Subcutaneous abdominal adipose tissue (tissue), 5 donors: ENCODE measurements around the gene MAP1LC3A.

Experiments used
- H3K27ac ChIP-seq: one replicate; pipeline ENCODE4 v1.7.0; 2013; ENCODE audit warnings: low read depth, mild to moderate bottlenecking, inconsistent platforms, low read length, moderate library complexity
- H3K27me3 ChIP-seq, 5 donors: one replicate each; pipeline ENCODE4 v1.7.0; 2013; ENCODE audit warnings: low read length in 5 of 5, inconsistent platforms in 1 of 5; ENCODE audit not compliant: control insufficient read depth in 5 of 5, insufficient read depth in 4 of 5
- H3K36me3 ChIP-seq, 5 donors: one replicate each; pipeline ENCODE4 v1.7.0; 2013; ENCODE audit warnings: low read length in 5 of 5; ENCODE audit not compliant: control insufficient read depth in 5 of 5, insufficient read depth in 5 of 5
- H3K4me1 ChIP-seq, 5 donors: one replicate each; pipeline ENCODE4 v1.7.0; 2013; ENCODE audit warnings: low read length in 5 of 5, mild to moderate bottlenecking in 3 of 5, moderate library complexity in 1 of 5; ENCODE audit not compliant: control insufficient read depth in 5 of 5, insufficient read depth in 5 of 5
- H3K4me3 ChIP-seq, 5 donors: one replicate each; pipeline ENCODE4 v1.7.0; 2013; ENCODE audit warnings: low read length in 5 of 5, low read depth in 1 of 5
- H3K9ac ChIP-seq, 5 donors: one replicate each; pipeline ENCODE4 v1.7.0; 2013; ENCODE audit warnings: low read length in 5 of 5, mild to moderate bottlenecking in 4 of 5, moderate library complexity in 3 of 5
- H3K9me3 ChIP-seq, 5 donors: one replicate each; pipeline ENCODE4 v1.7.0; 2013; ENCODE audit warnings: low read length in 5 of 5; ENCODE audit not compliant: control insufficient read depth in 5 of 5
- donor health status: healthy.
- donor health status: healthy.
- donor health status: healthy.
- donor health status: healthy.
- donor health status: healthy.

MAP1LC3A gene

GRCh38 chr20:34527016-34527415 is 31.5 kb upstream of the MAP1LC3A start:
- Histone ChIP-seq H3K27me3 (no peaks in the 10 kb centered on the region), H3K4me3 (no peak overlapping the region), H3K36me3 (peaks cover 8 to 65% (median 48%) of the 10 kb centered on the region in 5 donors), H3K9me3 (no peaks in the 10 kb centered on the region), H3K9ac (no peak overlapping the region), H3K4me1 (peaks cover 15 to 52% (median 46%) of the 10 kb centered on the region in 5 donors), H3K27ac (no peak overlapping the region)

DNA sequence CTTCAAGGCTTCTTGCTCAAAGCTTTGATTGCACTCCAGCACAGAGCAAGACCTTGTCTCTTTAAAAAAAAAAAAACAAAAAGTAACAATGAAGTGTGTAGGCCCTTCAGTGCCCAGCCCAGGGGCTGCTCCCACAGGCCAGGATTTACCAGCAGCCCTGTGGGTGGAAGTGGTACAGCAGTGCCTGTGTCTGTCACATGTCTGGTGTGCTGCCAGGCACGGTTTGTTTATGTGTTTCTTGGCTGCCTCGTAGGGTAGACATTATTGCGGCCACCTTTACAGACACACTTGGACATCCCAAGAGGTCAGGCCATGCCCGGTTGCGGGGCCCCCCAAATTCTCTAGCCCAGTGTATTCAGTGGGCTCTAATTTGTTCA is 29.6 kb upstream of the MAP1LC3A start:
- H3K9ac ChIP-seq: no peak overlapping the region
- H3K27me3 ChIP-seq: no peaks in the 10 kb centered on the region
- H3K4me1 ChIP-seq: peaks cover 7 to 39% (median 34%) of the 10 kb centered on the region in 5 donors
- H3K36me3 ChIP-seq: peaks cover 8 to 79% (median 60%) of the 10 kb centered on the region in 5 donors
- no peak overlapping the region for H3K4me3 ChIP-seq
- no peaks in the 10 kb centered on the region for H3K9me3 ChIP-seq
- no peak overlapping the region for H3K27ac ChIP-seq

DNA sequence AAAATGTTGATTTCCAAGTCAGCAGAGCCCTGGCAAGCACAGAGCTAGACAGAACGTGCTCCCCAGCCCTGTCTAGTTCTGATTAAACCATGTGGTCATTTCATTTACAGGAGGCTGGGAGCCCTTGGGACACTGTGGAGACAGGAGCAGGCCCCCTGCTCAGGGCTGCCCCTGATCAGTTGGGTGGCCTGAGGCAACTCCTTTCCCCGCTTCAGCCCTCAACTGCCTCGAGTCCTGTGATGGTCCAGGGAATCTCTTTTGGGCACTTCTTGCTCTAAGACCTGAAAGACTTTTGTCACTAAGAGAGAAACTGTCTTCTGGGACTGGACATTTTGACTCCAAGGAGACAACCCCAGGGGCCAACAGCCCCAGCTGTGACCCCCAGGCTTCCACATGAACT is 28.8 kb upstream of the MAP1LC3A start:
- Histone ChIP-seq H3K4me1 (peaks cover 6 to 32% (median 26%) of the 10 kb centered on the region in 5 donors), H3K4me3 (no peak overlapping the region), H3K9ac (peak overlapping the region in 2 of 5 donors; percentile 4 to 29), H3K9me3 (no peaks in the 10 kb centered on the region), H3K36me3 (peaks cover 8 to 88% (median 67%) of the 10 kb centered on the region in 5 donors), H3K27ac (no peak overlapping the region), H3K27me3 (no peaks in the 10 kb centered on the region)

DNA sequence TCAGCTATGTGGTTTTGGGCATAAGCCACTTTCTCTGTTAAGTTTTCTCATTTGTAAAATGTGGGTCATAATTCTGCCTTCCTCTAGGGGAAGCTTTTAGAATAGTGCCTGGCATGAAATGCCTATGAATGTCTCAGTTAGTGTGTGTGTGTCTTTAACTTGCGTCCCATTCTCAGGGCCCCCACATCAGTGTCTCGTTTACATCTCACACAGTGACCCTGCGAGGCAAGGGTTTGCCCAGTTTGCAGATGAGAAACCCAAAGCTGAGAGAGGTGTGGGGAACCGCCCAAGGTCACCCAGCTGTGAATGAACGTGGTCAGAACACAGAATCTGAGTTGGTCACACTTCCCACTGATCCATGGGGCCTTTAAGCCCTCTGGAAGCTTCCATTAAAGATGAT is 28.2 kb upstream of the MAP1LC3A start:
- Histone ChIP-seq H3K9me3 (no peaks in the 10 kb centered on the region), H3K9ac (no peak overlapping the region), H3K27ac (no peak overlapping the region), H3K4me1 (peaks cover 6 to 31% (median 26%) of the 10 kb centered on the region in 5 donors), H3K36me3 (peaks cover 8 to 94% (median 69%) of the 10 kb centered on the region in 5 donors), H3K27me3 (no peaks in the 10 kb centered on the region), H3K4me3 (no peak overlapping the region)

GRCh38 chr20:34531608-34532265 is 26.8 kb upstream of the MAP1LC3A start:
- Histone ChIP-seq H3K27me3 (no peaks in the 10 kb centered on the region), H3K9ac (peak overlapping the region in 1 of 5 donors; percentile 33), H3K27ac (no peak overlapping the region), H3K9me3 (no peaks in the 10 kb centered on the region), H3K4me3 (no peak overlapping the region), H3K36me3 (peaks cover 4 to 94% (median 77%) of the 10 kb centered on the region in 5 donors), H3K4me1 (peaks cover 0 to 23% (median 16%) of the 10 kb centered on the region in 5 donors)

DNA sequence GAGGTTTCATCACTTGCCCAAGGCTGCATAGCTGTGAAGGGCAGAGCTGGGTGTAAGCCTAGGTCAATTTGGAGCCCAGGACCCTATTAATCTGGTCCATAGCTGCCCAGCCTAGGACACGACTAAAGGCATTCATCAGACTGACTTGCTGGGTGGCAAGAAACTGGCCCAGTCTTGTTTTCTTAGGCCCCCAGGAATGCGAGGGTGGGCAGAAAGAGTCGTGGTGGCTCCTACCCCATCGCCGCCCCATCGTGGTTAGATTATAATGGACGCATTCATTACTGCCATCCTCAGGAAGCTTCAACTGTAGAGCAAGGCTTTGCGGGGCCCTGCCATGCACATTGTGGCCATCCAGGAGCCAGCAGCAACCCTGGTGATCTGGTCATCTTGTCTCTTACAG is 26.2 kb upstream of the MAP1LC3A start:
- Histone ChIP-seq H3K4me1 (peaks cover 0 to 23% (median 16%) of the 10 kb centered on the region in 5 donors), H3K27ac (no peak overlapping the region), H3K4me3 (no peak overlapping the region), H3K9me3 (no peaks in the 10 kb centered on the region), H3K9ac (no peak overlapping the region), H3K27me3 (no peaks in the 10 kb centered on the region), H3K36me3 (peaks cover 1 to 94% (median 77%) of the 10 kb centered on the region in 5 donors)

GRCh38 chr20:34532756-34533155 is 25.8 kb upstream of the MAP1LC3A start:
- Histone ChIP-seq H3K9ac (no peak overlapping the region), H3K27me3 (no peaks in the 10 kb centered on the region), H3K9me3 (no peaks in the 10 kb centered on the region), H3K4me1 (peaks cover 0 to 23% (median 16%) of the 10 kb centered on the region in 5 donors), H3K4me3 (no peak overlapping the region), H3K36me3 (peaks cover 0 to 94% (median 77%) of the 10 kb centered on the region in 5 donors), H3K27ac (no peak overlapping the region)

DNA sequence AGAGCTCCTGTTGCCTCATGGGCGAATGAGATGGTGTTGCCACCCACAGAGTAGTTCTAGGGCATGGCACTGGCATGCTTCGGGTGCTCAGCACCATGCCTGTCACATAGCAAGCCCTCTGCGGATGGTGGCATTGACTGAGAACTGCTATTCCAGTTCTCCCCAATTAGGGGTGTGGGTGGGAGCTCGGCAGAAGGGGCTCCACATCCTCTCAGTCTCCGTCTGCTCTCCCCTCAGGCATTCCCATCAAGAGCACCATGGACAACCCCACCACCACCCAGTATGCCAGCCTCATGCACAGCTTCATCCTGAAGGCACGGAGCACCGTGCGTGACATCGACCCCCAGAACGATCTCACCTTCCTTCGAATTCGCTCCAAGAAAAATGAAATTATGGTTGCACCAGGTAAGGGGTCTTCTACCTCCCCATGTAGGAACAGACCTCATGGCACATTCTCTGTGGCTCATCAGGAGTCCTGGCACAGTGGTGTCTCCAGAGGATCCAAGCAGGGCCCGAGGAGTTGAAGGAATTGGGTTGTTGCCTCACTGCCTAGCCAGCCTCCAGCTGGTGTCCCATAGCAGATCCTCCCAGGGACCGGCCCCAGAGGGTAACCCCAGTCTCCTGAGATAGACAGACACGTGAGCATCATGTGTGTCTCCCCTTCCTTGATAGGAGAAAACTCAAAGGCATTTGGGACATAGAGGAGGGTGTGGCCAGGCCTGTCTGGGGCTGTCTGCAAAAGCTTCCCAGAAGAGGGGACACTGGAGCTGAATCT is 23.9 kb upstream of the MAP1LC3A start:
- H3K27ac ChIP-seq: no peak overlapping the region
- H3K9me3 ChIP-seq: no peaks in the 10 kb centered on the region
- H3K4me1 ChIP-seq: peaks cover 0 to 19% (median 16%) of the 10 kb centered on the region in 5 donors
- H3K36me3 ChIP-seq: peaks cover 0 to 90% (median 73%) of the 10 kb centered on the region in 5 donors
- no peaks in the 10 kb centered on the region for H3K27me3 ChIP-seq
- H3K9ac ChIP-seq: no peak overlapping the region
- no peak overlapping the region for H3K4me3 ChIP-seq

DNA sequence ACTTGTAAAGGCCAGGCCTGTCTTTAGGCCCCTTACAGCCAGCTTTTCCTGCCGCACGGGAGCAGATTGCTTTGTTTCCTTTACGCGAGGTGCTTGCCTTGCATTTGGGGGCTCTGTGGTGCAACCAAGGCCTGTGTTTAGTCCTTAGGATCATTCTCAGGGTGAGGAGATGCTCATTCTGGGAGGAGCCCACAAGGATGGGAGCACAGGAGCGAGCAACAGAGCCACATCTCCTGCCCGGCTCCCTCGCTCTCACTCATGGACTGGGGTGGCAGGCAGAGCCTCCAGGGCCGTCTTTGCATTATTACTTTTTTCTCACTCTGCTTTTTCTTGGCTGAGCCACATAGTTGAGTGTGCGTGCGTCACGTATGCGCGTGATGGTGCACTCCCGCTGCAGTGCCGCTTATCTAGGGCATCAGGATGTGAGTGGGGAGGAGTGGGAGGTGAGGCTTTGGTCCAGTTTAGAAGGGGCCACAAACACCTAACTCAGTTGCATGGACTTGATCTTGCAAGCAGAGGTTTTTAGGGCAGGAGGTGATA is 23.1 kb upstream of the MAP1LC3A start:
- H3K9ac ChIP-seq: no peak overlapping the region
- H3K4me1 ChIP-seq: peaks cover 0 to 12% (median 12%) of the 10 kb centered on the region in 5 donors
- no peaks in the 10 kb centered on the region for H3K9me3 ChIP-seq
- H3K36me3 ChIP-seq: peaks cover 0 to 90% (median 73%) of the 10 kb centered on the region in 5 donors
- H3K27me3 ChIP-seq: no peaks in the 10 kb centered on the region
- no peak overlapping the region for H3K4me3 ChIP-seq
- H3K27ac ChIP-seq: no peak overlapping the region

DNA sequence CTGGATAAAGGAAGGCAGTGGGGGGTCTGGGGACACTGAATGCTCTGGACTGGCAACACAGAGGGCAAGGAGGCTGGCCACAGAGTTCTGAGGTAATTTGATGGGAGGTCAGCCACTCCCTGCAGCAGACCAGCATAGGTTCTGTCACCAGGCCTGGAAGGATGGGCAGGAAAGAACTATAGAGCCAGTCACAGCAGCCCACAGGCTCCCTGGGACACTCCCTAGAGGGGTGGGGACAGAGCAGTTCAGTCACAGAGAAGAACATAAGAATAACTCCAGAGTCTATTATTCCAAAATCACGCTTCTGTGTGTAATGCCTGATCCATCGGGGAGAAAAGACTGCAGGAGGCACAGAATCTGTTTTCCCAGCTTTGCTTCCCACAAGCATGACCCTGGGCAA is 22.7 kb upstream of the MAP1LC3A start:
- Histone ChIP-seq H3K4me3 (no peak overlapping the region), H3K27ac (no peak overlapping the region), H3K36me3 (peaks cover 0 to 90% (median 74%) of the 10 kb centered on the region in 5 donors), H3K27me3 (no peaks in the 10 kb centered on the region), H3K9ac (no peak overlapping the region), H3K9me3 (no peaks in the 10 kb centered on the region), H3K4me1 (peaks cover 0 to 13% (median 9%) of the 10 kb centered on the region in 5 donors)
